Activated CD4-positive, alpha-beta memory T cell treated with anti-CD3 and anti-CD28 coated beads for 36 hours (primary cell): ENCODE results near the gene TAOK2. TPM values are rescaled to one million over a fixed set of nuclear protein-coding genes. Genes with fewer than 3 reads are reported as not detected.

Source experiments
- CTCF ChIA-PET: fragments of 350-600 bp; sonication (Branson Sonifier 250); formaldehyde crosslinking; loops from one replicate; lab custom pipeline; 2021; ENCODE audit warnings: antibody characterized with exemption, inconsistent platforms; lab: Charles Lee
- POLR2A ChIA-PET: fragments of 350-600 bp; sonication (Branson Sonifier 250); formaldehyde crosslinking; loops from one replicate; lab custom pipeline; 2021; ENCODE audit warnings: antibody characterized with exemption; lab: Charles Lee
- DNase-seq: peaks from one replicate; pipeline ENCODE4 v3.0.0-alpha.2; 2020
- H3K27ac Mint-ChIP-seq: one replicate; pipeline ENCODE4 v1.8.0; 2021; ENCODE audit warnings: mixed read lengths
- H3K27me3 Mint-ChIP-seq: one replicate; pipeline ENCODE4 v1.8.0; 2021; ENCODE audit warnings: mixed read lengths
- H3K36me3 Mint-ChIP-seq: one replicate; pipeline ENCODE4 v1.8.0; 2021; ENCODE audit warnings: mixed read lengths
- H3K4me1 Mint-ChIP-seq: one replicate; pipeline ENCODE4 v1.8.0; 2021; ENCODE audit warnings: low read depth, mixed read lengths
- H3K4me3 Mint-ChIP-seq: one replicate; pipeline ENCODE4 v1.8.0; 2021; ENCODE audit warnings: mild to moderate bottlenecking, mixed read lengths
- H3K9me3 Mint-ChIP-seq: one replicate; pipeline ENCODE4 v1.8.0; 2021; ENCODE audit warnings: mixed read lengths
- intact Hi-C: fragments of 100-400 bp; cut with micrococcal nuclease; formaldehyde crosslinking; loops from one replicate; pipeline ENCODE4 v1.15.1; 2023
- total RNA-seq, 2 experiments: library from RNA; stranded (reverse); gene quantifications; one replicate each; pipeline ENCODE4 v1.2.3, GENCODE V29; 2021

Gene TAOK2
- total RNA-seq, 2 experiments from 2014 or later, result 27.2 to 28.2 TPM

DNA sequence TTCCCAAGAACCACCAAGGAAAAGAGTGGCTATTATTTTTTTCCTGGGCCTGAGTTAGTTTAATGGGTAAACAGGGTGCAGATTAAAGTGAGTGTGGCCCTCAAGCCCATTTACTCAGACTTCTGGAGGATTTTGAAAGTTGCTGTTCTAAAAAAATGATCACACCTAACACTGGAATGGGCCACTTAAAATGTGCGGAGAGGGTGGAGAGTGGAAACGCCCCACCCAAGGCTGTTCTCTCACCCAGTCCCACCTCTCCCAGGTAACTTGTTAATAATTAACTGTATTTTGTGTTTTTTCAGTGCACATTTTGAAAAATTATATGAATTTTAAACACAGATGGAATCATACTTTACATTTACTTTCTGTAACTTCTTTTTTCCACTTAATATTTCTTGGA, 16.4 kb downstream of the TAOK2 start:
- POLR2A ChIA-PET, result no interaction called here
- H3K27me3 Mint-ChIP-seq, result no peaks in the 10 kb centered on the region
- DNase-seq, result no peak
- H3K4me1 Mint-ChIP-seq, result peaks cover 16% of the 10 kb centered on the region
- no peak overlapping the region for H3K27ac Mint-ChIP-seq
- no peaks in the 10 kb centered on the region for H3K9me3 Mint-ChIP-seq
- intact Hi-C loops, result no loop called here
- H3K4me3 Mint-ChIP-seq, result no peak overlapping the region
- CTCF ChIA-PET, result no interaction called here
- peaks cover 24% of the 10 kb centered on the region for H3K36me3 Mint-ChIP-seq

DNA sequence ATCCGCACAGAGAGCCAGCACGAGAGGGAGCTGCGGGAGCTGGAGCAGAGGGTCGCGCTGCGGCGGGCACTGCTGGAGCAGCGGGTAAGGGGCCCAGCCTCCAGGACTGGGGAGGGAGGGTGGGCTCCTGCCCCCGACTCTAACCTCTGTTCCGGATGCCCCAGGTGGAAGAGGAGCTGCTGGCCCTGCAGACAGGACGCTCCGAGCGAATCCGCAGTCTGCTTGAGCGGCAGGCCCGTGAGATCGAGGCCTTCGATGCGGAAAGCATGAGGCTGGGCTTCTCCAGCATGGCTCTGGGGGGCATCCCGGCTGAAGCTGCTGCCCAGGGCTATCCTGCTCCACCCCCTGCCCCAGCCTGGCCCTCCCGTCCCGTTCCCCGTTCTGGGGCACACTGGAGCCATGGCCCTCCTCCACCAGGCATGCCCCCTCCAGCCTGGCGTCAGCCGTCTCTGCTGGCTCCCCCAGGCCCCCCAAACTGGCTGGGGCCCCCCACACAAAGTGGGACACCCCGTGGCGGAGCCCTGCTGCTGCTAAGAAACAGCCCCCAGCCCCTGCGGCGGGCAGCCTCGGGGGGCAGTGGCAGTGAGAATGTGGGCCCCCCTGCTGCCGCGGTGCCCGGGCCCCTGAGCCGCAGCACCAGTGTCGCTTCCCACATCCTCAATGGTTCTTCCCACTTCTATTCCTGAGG, 17.4 kb downstream of the TAOK2 start:
- no peak for DNase-seq
- H3K27ac Mint-ChIP-seq, result no peak overlapping the region
- no peaks in the 10 kb centered on the region for H3K9me3 Mint-ChIP-seq
- ChIA-PET POLR2A (interaction anchor here (0.5 kb wide), 2 partner anchors 64 to 137 kb away, joined by 3 to 4 read pairs; no protein-coding TSS in a partner anchor), CTCF (no interaction called here)
- no peak overlapping the region for H3K4me3 Mint-ChIP-seq
- peaks cover 16% of the 10 kb centered on the region for H3K4me1 Mint-ChIP-seq
- peaks cover 21% of the 10 kb centered on the region for H3K36me3 Mint-ChIP-seq
- H3K27me3 Mint-ChIP-seq, result no peaks in the 10 kb centered on the region
- intact Hi-C loops, result no loop called here

DNA sequence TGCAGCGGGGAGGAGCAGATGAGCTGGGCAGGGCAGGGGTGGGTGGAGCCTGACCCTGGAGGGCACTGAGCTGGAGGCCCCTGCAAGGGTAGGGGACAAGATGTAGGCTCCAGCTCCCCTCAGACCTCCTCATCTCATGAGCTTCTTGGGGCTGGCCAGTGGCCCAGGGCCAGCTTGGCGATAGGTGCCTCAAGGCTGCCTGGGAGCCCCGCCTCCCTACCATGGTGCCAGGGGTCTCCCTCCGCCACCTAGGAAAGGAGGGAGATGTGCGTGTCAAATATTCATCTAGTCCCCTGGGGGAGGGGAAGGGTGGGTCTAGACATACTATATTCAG, 17.9 kb downstream of the TAOK2 start:
- Mint-ChIP-seq H3K27me3 (no peaks in the 10 kb centered on the region), H3K4me1 (peaks cover 16% of the 10 kb centered on the region), H3K27ac (no peak overlapping the region), H3K9me3 (no peaks in the 10 kb centered on the region), H3K4me3 (no peak overlapping the region), H3K36me3 (peaks cover 19% of the 10 kb centered on the region)
- DNase-seq, result no peak
- intact Hi-C loops, result no loop called here
- POLR2A ChIA-PET, result interaction anchor here (0.5 kb wide), 1 partner anchor 138 kb away, joined by 4 read pairs; no protein-coding TSS in a partner anchor
- CTCF ChIA-PET, result no interaction called here

DNA sequence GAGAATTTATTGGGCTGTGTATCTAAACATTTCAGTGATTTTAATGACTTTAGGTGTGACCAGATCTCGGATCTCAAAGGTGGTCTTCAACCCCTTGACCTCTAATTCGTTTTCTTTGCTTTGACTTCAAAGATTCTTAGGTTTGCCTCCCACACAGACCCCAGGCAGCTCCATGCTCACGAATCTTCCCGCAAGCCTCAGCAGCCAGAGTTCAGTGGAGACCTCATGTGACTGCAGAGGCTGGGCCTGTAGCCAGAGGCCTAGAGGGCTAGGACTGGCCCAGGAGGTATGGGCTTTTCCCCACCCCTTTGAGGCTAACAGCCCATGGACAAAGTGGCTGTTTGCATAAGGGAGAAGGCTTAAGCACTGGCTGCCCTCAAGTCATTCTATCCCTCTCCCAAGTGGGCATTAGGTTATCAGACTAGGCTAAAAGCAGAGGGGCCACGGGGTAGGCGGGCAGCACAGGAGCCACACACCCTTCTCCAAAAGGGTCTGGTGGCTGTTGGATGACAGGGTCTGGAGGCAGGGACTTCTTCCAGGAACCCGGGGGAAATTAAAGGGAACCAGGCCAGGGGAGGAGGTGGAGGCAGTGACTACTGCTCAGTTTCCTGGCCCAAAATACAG, 18.8 kb downstream of the TAOK2 start:
- peaks cover 19% of the 10 kb centered on the region for H3K36me3 Mint-ChIP-seq
- no peaks in the 10 kb centered on the region for H3K27me3 Mint-ChIP-seq
- POLR2A ChIA-PET, result interaction anchor here (1.8 kb wide), 1 partner anchor 9 kb away, joined by 5 read pairs; no protein-coding TSS in a partner anchor
- H3K27ac Mint-ChIP-seq, result peak overlapping the region; percentile 21
- CTCF ChIA-PET, result no interaction called here
- DNase-seq, result no peak
- peaks cover 21% of the 10 kb centered on the region for H3K4me1 Mint-ChIP-seq
- H3K9me3 Mint-ChIP-seq, result no peaks in the 10 kb centered on the region
- no peak overlapping the region for H3K4me3 Mint-ChIP-seq
- intact Hi-C loops, result no loop called here

DNA sequence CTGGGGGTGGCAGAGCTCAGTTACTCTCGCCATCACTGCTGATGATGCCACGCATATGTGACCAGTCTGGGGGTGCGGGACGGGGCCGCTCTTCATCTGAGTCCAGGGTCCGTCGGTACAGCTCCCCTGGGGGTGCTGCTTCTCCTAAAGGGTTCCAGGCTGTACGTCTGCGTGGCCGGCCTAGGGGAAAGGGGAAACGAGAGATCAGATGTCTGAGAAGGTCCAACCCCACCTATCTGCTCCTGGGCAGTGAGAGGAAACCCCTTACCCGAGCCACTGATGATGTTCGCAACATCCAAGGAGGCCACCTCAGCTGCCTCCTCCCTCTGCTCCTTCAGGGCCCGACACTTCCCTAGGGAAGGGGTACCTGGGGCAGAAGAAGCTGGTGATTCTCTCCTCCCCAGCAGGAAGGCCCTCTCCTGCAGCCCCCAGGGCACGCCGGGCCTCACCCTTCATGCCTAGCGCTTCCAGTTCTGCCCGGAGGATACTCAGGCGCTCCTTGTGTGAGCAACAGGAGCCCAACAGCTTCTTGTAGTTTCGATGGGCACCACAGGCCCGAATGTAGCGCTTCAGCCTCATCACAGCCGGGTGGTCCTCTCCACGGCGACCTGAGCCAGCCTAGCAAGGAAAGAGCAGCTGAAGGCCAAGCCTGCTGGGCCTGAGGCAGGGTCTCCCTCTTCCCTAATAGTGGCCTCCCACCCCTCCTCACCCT, 19.7 kb downstream of the TAOK2 start:
- CTCF ChIA-PET, result interaction anchor here (1.0 kb wide), 2 partner anchors 12 to 39 kb away, joined by 3 read pairs; no protein-coding TSS in a partner anchor
- intact Hi-C loops, result no loop called here
- peaks cover 24% of the 10 kb centered on the region for H3K36me3 Mint-ChIP-seq
- H3K27me3 Mint-ChIP-seq, result no peaks in the 10 kb centered on the region
- H3K9me3 Mint-ChIP-seq, result no peaks in the 10 kb centered on the region
- DNase-seq, result no peak
- H3K4me1 Mint-ChIP-seq, result peaks cover 26% of the 10 kb centered on the region
- peak overlapping the region; percentile 99 for H3K4me3 Mint-ChIP-seq
- H3K27ac Mint-ChIP-seq, result no peak overlapping the region
- POLR2A ChIA-PET, result interaction anchor here (0.9 to 1.8 kb wide), 3 partner anchors 8 to 20 kb away, joined by 3 to 6 read pairs (median 5); partner anchors contain the start of gene TAOK2

DNA sequence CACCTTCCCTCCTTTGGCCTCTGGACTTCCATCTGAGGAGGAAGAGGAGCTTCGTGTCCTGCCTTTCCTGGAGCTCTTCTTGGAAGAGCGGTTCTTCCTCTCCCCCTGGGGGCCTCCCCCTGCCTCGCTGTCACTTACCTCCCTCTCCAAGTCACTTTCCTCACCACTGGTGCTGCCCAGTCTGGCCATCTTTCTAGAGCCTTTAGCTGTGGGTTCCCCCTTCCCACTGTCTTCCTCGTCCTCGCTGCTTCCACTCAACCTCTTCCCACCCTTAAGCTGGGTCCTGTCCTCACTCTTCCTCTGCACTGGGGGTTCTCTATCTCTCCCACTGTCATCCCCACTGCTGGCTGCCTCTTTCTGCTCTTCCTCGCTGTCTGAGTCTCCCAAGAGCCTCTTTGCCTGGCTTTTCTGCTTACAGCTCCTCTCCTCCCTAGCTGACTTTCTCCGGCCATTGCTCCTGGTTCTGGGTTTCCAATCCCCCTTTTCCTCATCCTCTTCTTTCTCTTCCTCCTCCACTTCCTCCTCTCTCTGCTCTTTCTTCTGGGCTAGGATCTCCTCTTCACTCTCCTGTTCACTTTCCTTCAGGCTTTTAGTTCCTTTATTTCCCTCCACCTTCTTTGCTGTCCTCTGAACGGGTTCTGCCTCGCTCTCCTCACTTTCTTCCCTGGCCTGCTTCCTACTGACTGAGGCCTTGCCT, 20.4 kb downstream of the TAOK2 start:
- H3K36me3 Mint-ChIP-seq, result peaks cover 26% of the 10 kb centered on the region
- H3K4me3 Mint-ChIP-seq, result peak overlapping the region; percentile 99
- intact Hi-C loops, result loop anchor here (2.0 kb wide), 1 partner anchor 131 kb away; the partner anchor contains the start of gene CDIPT
- DNase-seq, result no peak
- no peaks in the 10 kb centered on the region for H3K27me3 Mint-ChIP-seq
- ChIA-PET POLR2A (interaction anchor here (0.9 to 1.9 kb wide), 7 partner anchors 8 to 542 kb away, joined by 3 to 6 read pairs (median 5); partner anchors contain the start of genes ASPHD1, TAOK2 and TMEM219), CTCF (interaction anchor here (1.0 kb wide), 3 partner anchors 12 to 293 kb away, joined by 3 read pairs; no protein-coding TSS in a partner anchor)
- H3K9me3 Mint-ChIP-seq, result no peaks in the 10 kb centered on the region
- H3K4me1 Mint-ChIP-seq, result peaks cover 29% of the 10 kb centered on the region
- H3K27ac Mint-ChIP-seq, result peak overlapping the region; percentile 99

DNA sequence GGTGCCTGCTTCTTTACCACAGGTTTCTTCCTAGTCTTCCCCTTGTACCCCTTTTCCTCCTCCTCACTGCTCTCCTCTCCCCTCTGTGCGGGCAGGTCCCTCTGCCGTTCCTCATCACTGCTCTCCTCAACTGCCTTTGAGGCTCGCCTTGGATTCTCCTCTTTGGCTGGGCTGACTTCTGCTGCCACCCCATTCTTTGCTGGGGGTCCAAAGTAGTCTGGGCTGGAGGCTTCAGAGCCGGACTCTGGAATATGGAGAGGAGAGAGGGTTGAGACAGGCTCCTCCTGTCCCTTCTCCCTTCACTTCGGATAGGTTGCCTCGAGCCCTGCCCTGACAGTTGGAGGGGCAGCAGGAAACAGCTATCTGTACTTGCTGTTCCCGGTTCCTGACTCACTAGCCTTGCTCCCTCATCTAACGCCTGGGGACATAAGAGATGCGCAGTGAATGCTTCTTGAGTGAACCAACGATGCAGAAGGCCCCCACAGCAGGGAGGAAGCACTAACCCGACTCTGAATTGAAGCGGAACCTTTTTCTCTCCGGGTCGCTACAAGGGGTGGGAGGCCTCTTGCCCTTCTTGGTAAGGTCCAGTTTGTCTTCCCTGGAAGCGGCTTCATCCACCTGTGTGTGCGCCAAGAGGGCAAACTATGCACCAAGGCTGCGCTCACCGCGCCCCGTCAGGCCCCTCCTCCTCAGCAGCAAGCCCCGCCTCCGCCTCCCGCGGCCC, 21.1 kb downstream of the TAOK2 start:
- no peaks in the 10 kb centered on the region for H3K9me3 Mint-ChIP-seq
- H3K36me3 Mint-ChIP-seq, result peaks cover 28% of the 10 kb centered on the region
- peak; percentile 82 for DNase-seq
- intact Hi-C loops, result loop anchor here (2.0 to 5.0 kb wide), 3 partner anchors 32 to 187 kb away; partner anchors contain the start of genes CDIPT, MAZ and TMEM219
- ChIA-PET POLR2A (interaction anchor here (0.8 to 2.6 kb wide), 10 partner anchors 9 to 541 kb away, joined by 3 to 16 read pairs (median 5); partner anchors contain the start of genes ASPHD1, KCTD13, KIF22 and TAOK2), CTCF (interaction anchor here (0.9 to 1.1 kb wide), 5 partner anchors 11 to 294 kb away, joined by 3 to 4 read pairs (median 4); partner anchors contain the start of genes TBX6 and TLCD3B)
- H3K4me1 Mint-ChIP-seq, result peaks cover 33% of the 10 kb centered on the region
- H3K27ac Mint-ChIP-seq, result peak overlapping the region; percentile 99
- H3K4me3 Mint-ChIP-seq, result peak overlapping the region; percentile 99
- H3K27me3 Mint-ChIP-seq, result no peaks in the 10 kb centered on the region

DNA sequence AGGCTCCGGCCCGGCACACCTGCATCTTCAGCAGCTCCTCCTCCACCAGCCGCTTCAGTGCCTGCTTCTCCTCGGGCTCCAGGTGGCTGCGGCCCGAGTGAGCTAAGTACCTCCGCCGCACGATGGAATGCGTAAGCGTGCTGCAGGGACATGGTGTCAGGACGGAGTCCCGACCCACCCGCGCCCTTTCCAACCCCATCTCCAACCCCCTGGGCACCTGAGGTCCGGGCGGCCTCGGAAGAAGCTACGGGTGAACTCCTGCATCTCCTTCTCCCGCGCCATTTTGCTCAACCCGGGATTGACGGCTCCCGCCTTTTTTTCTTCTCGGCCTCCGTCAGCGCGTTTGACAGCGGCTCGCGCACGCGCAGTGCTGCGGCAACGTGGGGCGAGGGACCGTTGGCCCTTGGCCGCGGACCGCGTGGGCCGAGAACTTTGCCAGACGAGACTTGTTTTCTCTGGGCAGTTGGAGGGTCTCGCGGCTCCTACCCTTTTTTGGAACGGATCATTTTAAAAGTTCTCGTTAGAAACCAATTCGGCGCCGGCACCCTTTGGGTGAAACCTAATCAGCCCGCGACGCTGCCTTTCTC, 21.7 kb downstream of the TAOK2 start, which contains the start of gene HIRIP3:
HIRIP3 (minus strand) TSS at position 294 of the 587 bp plus-strand sequence; CDS start at position 282, 12 bp downstream.
- POLR2A ChIA-PET, result interaction anchor here (0.6 to 2.6 kb wide), 12 partner anchors 9 to 540 kb away, joined by 3 to 16 read pairs (median 4); partner anchors contain the start of genes ASPHD1, KCTD13, KIF22 and TAOK2
- Mint-ChIP-seq H3K4me1 (peaks cover 33% of the 10 kb centered on the region), H3K27me3 (no peaks in the 10 kb centered on the region), H3K9me3 (no peaks in the 10 kb centered on the region), H3K4me3 (peak within 1 kb of the TSS; percentile 99), H3K36me3 (peaks cover 28% of the 10 kb centered on the region), H3K27ac (peak within 1 kb of the TSS; percentile 99)
- CTCF ChIA-PET, result interaction anchor here (0.9 to 2.3 kb wide), 4 partner anchors 10 to 97 kb away, joined by 4 to 9 read pairs (median 4); partner anchors contain the start of genes TBX6 and TLCD3B
- intact Hi-C loops, result loop anchor here (2.0 to 5.0 kb wide), 3 partner anchors 33 to 188 kb away; partner anchors contain the start of genes CDIPT, MAZ and TMEM219
- peak; percentile 93 for DNase-seq

DNA sequence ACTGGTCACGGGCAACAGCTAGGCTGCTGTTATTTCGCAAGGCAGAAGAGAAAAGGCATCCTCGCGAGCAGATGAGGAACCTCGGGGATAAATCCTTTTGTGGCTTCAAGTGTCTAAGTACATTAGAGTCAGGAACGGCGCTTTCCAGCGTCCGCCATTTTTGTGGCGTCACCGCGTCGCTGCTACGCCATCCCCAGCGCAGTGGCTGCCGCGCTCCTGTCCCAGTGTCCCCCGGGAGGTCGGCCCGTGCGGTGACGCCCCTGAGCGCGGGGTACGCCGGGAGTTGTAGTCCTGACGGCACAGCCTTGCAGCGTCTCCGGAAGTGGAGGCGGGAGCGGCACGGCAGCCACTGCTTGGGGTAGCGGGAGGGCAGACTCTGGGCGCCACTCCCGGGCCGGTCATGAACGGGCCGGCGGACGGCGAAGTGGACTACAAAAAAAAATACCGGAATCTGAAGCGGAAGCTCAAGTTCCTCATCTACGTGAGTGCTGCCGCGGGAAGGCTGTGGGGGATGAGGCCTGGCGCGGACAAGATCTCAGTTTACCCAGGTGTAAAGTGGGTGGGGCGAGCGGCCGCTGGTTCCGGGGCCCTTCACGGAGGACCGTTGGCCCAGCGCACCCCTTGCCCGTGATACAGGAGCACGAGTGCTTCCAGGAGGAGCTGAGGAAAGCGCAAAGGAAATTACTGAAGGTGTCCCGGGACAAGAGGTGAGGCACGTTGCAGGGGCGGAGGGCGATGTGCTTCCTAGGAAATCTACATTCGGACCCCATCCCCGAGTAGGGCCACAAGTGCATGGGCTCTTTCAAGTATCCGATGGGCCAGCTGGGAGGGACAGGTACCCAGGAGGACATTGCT, 22.5 kb downstream of the TAOK2 start, which contains the start of gene INO80E:
INO80E (plus strand) TSS at position 331 of the 855 bp plus-strand sequence; CDS start at position 401, 70 bp downstream.
- H3K9me3 Mint-ChIP-seq, result no peaks in the 10 kb centered on the region
- CTCF ChIA-PET, result interaction anchor here (0.6 to 2.3 kb wide), 9 partner anchors 9 to 295 kb away, joined by 3 to 9 read pairs (median 4); partner anchors contain the start of genes TBX6 and TLCD3B
- H3K27me3 Mint-ChIP-seq, result no peaks in the 10 kb centered on the region
- peak within 1 kb of the TSS; percentile 99 for H3K27ac Mint-ChIP-seq
- peaks cover 33% of the 10 kb centered on the region for H3K4me1 Mint-ChIP-seq
- intact Hi-C loops, result loop anchor here (1.0 to 5.0 kb wide), 5 partner anchors 23 to 189 kb away; partner anchors contain the start of genes CDIPT, KCTD13, MAZ and TAOK2
- POLR2A ChIA-PET, result interaction anchor here (0.6 to 2.6 kb wide), 10 partner anchors 9 to 206 kb away, joined by 3 to 16 read pairs (median 5); partner anchors contain the start of genes ASPHD1, KCTD13, KIF22 and TAOK2
- peaks cover 26% of the 10 kb centered on the region for H3K36me3 Mint-ChIP-seq
- peak; percentile 100 for DNase-seq
- H3K4me3 Mint-ChIP-seq, result peak within 1 kb of the TSS; percentile 99
